ENCODE data around the gene IL11RA. TPM values are rescaled to one million over a fixed set of nuclear protein-coding genes. Genes with fewer than 3 reads are reported as not detected.

IL11RA gene
- total and polyA plus RNA-seq, 10 of the 15 experiments (the other 5 are each of a cell fraction or from before 2014, with no cell fraction given): 0.32 to 5.8 (median 2.2) TPM

DNA sequence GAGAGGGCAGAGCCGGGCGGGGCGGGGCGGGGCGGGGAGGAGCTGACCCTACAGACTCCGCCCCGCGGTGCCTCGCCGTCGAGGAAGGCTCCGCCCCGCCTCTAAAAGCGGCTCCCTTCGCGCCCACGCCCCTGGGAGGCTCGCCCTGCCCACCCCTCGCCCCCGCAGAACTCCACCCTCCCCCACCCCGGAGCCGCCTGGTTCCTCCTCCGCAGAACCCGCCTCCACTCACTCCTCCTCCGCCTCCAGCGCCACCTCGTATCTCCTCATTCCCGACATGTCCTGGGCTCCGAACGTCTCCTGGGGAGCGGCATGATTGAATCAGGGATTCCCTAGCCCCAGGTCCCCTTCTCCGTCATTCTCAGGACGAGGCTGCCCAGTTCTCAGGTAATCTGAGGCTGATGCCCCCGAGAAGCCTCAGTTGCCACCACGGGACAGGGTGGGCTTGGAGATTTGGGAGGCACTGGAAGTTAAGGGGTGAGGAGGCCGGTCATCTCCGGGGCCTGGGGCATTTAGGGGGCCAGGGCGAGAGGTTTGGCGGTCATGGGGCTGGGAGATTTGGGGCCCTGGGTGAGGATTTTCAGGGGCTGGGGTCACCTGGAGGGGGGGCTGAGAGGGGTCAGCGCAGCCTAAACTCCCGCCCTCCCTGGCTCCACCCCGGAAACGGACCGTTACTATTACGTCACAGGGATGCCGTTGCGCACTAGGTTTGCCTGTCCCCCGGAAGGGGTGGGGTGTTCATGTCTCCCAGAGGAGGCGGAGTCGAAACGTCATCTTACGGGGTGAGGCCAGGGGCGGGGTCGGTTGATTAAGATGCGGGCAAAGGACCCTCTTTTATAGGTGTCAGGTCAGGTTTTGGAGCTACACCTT is 13.6 kb downstream of the IL11RA start:
- intact Hi-C loops (cut with micrococcal nuclease; ENCODE audit: unreplicated experiment): no loop called here
- FAIRE-seq (peak; percentile 91), ATAC-seq (peak; percentile 92), DNase-seq (ENCODE audit: low read depth, low spot score) (no peak)
- Histone ChIP-seq H4K20me1 (ENCODE audit: control insufficient read depth, insufficient read depth) (no peaks in the 10 kb centered on the region), H3K79me2 (ENCODE audit: control insufficient read depth, insufficient read depth, low read length) (no peaks in the 10 kb centered on the region), H3K27me3 (replicated peaks in 1 of 2; ENCODE audit: control insufficient read depth in 2 of 2, insufficient read depth in 2 of 2, low read length in 1 of 2) (no peaks in the 10 kb centered on the region), H3K4me3 (peak overlapping the region; percentile 97), H3K4me2 (ENCODE audit: control insufficient read depth, insufficient read depth) (peak overlapping the region; percentile 96), H3K9me3 (replicated peaks; ENCODE audit: control insufficient read depth, insufficient read depth, low read length) (no peaks in the 10 kb centered on the region; the same call in 2 of the 3 replicates), H3K27ac (ENCODE audit: control insufficient read depth, insufficient read depth) (peak overlapping the region; percentile 47), H3K9ac (ENCODE audit: control insufficient read depth, insufficient read depth, low read length) (peak overlapping the region; percentile 77; the same call in 1 of the 2 replicates), H3K4me1 (ENCODE audit: control insufficient read depth, insufficient read depth, low read length) (peaks cover 9% of the 10 kb centered on the region), H2AFZ (ENCODE audit: control insufficient read depth, low read depth, low read length) (peak overlapping the region; percentile 82), H3K36me3 (ENCODE audit: control insufficient read depth in 2 of 2, insufficient read depth in 2 of 2, low read length in 1 of 2) (no peaks in the 10 kb centered on the region)
- ChIA-PET SMC1A (ENCODE audit: uncharacterized antibody, unreplicated experiment) (interaction anchor here (0.7 to 1.1 kb wide), 2 partner anchors 19 to 21 kb away, joined by 3 read pairs; no protein-coding TSS in a partner anchor), CTCF (interaction anchor here (0.6 to 3.2 kb wide), 14 partner anchors 9 to 289 kb away, joined by 3 to 23 read pairs (median 3); partner anchors contain the start of genes GALT, MYORG and SIGMAR1), POLR2A (no interaction called here), RAD21 (ENCODE audit: unreplicated experiment) (interaction anchor here (0.9 to 1.7 kb wide), 3 partner anchors 28 to 45 kb away, joined by 3 to 7 read pairs (median 5); partner anchors contain the start of genes DCTN3 and SIGMAR1)
- in situ Hi-C loops (cut with MboI): no loop called here
- TSS peak; percentile 76 for BruUV-seq (replicated peaks)
- 5% methylated on average over 32 of the region's 55 CpGs for WGBS (ENCODE audit: insufficient coverage, insufficient replicate concordance, low lambda C conversion rate, missing lambda C conversion rate)
- TF ChIP-seq ATF7 (IDR thresholded peaks at IDR 0.05; ENCODE audit: low read depth): peak; percentile 91
- TF ChIP-seq SIN3A (IDR thresholded peaks at IDR 0.05; ENCODE audit: low read depth, low read length): 0 out of 2 replicates have a peak, but pooled peaks have one; percentile 33
- peak; percentile 79 for TF ChIP-seq SP1 (IDR thresholded peaks at IDR 0.05; ENCODE audit: low read depth, low read length)
- TF ChIP-seq CREM (IDR thresholded peaks at IDR 0.05; ENCODE audit: low read depth): peak; percentile 96
- peak; percentile 54; the same call in 1 of the 2 replicates for TF ChIP-seq POLR2A (IDR thresholded peaks at IDR 0.05; ENCODE audit: low read depth, low read length)
- TF ChIP-seq, protein P1, sequence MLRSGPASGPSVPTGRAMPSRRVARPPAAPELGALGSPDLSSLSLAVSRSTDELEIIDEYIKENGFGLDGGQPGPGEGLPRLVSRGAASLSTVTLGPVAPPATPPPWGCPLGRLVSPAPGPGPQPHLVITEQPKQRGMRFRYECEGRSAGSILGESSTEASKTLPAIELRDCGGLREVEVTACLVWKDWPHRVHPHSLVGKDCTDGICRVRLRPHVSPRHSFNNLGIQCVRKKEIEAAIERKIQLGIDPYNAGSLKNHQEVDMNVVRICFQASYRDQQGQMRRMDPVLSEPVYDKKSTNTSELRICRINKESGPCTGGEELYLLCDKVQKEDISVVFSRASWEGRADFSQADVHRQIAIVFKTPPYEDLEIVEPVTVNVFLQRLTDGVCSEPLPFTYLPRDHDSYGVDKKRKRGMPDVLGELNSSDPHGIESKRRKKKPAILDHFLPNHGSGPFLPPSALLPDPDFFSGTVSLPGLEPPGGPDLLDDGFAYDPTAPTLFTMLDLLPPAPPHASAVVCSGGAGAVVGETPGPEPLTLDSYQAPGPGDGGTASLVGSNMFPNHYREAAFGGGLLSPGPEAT (IDR thresholded peaks at IDR 0.05; ENCODE audit: low read depth): peak; percentile 32; the same call in 1 of the 2 replicates
- 0 out of 2 replicates have a peak, but pooled peaks have one; percentile 66 for TF ChIP-seq NBN (IDR thresholded peaks at IDR 0.05)
- TF ChIP-seq ESRRA (IDR thresholded peaks at IDR 0.05; ENCODE audit: low read length): no peak
- peak in 1 of 2 experiments; percentile 97; a peak in 2 of 3 replicates for TF ChIP-seq EGR1 (IDR thresholded peaks at IDR 0.05; ENCODE audit: borderline replicate concordance in 1 of 2, low read depth in 2 of 2, low read length in 2 of 2)
- TF ChIP-seq NR2F1 (conservative IDR thresholded peaks at IDR 0.05): 0 out of 2 replicates have a peak, but pooled peaks have one; percentile 25
- peak; percentile 98 for TF ChIP-seq CREB1 (IDR thresholded peaks at IDR 0.05; ENCODE audit: low read depth)
- no peak for TF ChIP-seq POU2F2 (IDR thresholded peaks at IDR 0.05; ENCODE audit: borderline replicate concordance, low read depth, low read length)
- peak in 1 of 2 experiments; percentile 36; a peak in 2 of 4 replicates for TF ChIP-seq IKZF2 (IDR thresholded peaks at IDR 0.05)
- 0 out of 2 replicates have a peak, but pooled peaks have one; percentile 28 for TF ChIP-seq YY1 (IDR thresholded peaks at IDR 0.05; ENCODE audit: low read depth, low read length)
- TF ChIP-seq, protein P2, sequence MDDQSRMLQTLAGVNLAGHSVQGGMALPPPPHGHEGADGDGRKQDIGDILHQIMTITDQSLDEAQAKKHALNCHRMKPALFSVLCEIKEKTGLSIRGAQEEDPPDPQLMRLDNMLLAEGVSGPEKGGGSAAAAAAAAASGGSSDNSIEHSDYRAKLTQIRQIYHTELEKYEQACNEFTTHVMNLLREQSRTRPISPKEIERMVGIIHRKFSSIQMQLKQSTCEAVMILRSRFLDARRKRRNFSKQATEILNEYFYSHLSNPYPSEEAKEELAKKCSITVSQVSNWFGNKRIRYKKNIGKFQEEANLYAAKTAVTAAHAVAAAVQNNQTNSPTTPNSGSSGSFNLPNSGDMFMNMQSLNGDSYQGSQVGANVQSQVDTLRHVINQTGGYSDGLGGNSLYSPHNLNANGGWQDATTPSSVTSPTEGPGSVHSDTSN (IDR thresholded peaks at IDR 0.05; ENCODE audit: insufficient replicate concordance, low read depth, low read length): no peak
- no peak for TF ChIP-seq ETV6 (conservative IDR thresholded peaks at IDR 0.05 in 1 of 2, IDR thresholded peaks at IDR 0.05 in 1 of 2; ENCODE audit: borderline replicate concordance in 1 of 2, low read depth in 1 of 2)
- no peak for TF ChIP-seq NRF1 (conservative IDR thresholded peaks at IDR 0.05; ENCODE audit: low read depth, low read length)
- no peak for TF ChIP-seq ZNF622 (IDR thresholded peaks at IDR 0.05)
- no peak for TF ChIP-seq HDAC2 (IDR thresholded peaks at IDR 0.05)
